GM18505 (cell line): ENCODE results near the gene RELA.

Experiments used
- ATAC-seq: cut with Tn5 transposase; IDR thresholded peaks from one replicate; pipeline ENCODE4 v1.9.1; 2021; ENCODE audit not compliant: unreplicated experiment
- POLR2A ChIP-seq: IDR thresholded peaks from 4 replicates; pipeline ENCODE4 v1.6.1; 2011; ENCODE audit warnings: borderline replicate concordance; ENCODE audit not compliant: insufficient read depth, insufficient read length; ENCODE audit errors: extremely low read depth

Gene RELA

GRCh38 chr11:65615229-65615949 lies 47.3 kb downstream of the RELA start, which contains the start of gene PCNX3:
Gene PCNX3 (plus strand): TSS chr11:65615776. CDS start chr11:65616312, 536 bp downstream.
- ATAC-seq, result peak; percentile 71
- TF ChIP-seq POLR2A, result peak; percentile 70

DNA sequence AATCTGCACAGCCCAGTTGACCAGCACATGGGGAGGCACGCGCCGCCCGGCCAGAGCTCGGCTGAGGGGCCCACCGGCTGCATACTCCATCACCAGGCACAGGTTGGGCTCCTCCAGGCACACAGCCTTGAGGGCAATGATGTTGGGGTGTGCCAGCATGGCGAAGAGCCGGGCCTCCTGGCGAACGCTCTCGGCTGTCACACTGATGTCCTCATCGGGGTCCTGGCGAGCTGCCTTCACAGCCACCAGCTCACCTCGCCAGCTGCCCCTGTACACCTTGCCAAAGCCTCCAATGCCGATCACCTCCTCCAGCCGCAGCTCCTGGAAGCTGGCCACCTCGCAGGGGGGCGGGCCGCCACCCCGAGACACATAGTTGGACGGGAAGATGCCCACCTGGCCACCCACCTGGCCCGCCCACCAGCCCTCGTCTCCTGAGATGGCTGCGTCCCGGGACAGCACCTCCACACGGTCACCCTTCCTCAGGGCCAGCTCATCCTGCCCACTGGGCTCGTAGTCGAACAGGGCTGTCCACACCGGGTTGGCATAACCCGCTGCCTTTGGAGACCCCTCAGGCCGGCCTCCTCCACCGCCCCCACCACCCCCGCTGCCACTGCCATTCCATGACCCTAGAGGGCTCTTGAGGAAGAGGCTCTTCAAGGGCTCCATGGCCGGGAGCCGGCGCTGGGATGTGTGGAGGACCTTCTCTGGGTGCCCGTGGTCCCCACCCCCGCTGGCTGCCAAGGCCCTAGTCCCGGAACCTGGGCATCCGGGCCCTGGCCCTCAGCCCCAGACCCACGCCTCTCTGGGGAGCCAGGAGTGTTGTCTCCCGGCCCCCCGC lies 49.4 kb downstream of the RELA start:
- peak; percentile 35 for TF ChIP-seq POLR2A
- no peak for ATAC-seq

- TF ChIP-seq POLR2A, result no peak
- no peak for ATAC-seq
These were observed 50.0 kb downstream of the RELA start for GRCh38 chr11:65612691-65613090.

DNA sequence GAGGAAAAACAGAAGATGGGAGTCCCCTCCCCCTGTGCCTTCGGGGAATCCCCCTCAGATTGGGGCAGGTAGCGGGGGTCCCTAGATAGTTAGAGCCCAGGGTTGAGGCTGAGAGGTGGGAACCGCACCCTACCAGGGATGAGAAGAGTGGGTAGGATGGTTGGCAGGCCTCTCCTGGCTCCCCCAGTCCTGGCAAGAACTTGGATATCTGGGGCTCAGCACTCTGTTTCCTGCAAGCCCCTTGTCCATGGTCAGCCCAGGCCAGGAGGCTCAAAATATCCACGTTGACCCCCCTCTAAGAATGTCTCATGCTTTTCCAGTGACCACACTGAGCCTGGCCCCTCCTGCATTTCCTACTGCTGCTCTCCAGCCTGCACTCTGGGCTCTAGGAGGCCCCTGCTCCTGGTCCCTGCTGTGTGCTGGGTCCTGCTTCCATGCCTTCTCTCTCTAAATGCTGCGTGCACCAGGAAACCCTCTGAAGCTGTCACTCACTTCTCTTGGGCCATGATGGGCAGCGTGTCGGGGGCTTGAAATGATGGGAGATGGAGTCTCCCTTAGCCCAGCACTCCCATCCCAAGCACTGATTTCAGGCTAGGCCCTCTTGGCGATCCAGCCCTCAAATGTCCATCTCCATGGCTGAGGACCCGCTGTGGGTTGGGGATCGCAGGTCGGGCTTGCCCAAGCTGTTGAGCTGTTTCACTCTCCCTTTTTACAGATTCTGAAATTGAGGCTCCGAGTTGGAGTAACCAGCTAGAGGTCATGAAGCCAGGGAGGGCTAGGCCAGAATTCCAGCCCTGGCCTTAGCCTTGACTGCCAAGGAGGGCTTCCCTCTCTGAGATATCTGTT lies 50.7 kb downstream of the RELA start:
- ATAC-seq, result no peak
- no peak for TF ChIP-seq POLR2A

GRCh38 chr11:65611028-65611757 lies 51.5 kb downstream of the RELA start:
- ATAC-seq, result no peak
- TF ChIP-seq POLR2A, result no peak

DNA sequence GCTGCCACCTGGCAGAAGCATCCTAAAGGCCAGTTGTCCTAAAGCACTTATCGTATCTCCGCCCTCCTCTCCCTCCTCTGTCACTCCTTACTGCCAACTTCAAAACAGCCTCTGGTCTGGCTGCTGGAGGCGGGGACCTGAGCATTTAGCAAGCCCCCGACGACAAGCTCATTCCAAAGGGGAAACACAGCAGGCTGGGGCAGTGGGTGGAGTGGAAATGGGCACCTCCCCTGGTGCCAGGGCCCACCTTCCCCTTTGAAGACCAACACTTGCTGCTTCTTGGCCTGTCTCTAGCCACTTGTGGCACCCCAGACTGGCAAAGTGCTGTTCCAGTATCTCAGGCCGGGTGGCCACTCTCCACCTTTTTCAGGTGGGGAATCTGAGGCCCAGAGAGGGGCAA lies 52.3 kb downstream of the RELA start:
- ATAC-seq, result no peak

DNA sequence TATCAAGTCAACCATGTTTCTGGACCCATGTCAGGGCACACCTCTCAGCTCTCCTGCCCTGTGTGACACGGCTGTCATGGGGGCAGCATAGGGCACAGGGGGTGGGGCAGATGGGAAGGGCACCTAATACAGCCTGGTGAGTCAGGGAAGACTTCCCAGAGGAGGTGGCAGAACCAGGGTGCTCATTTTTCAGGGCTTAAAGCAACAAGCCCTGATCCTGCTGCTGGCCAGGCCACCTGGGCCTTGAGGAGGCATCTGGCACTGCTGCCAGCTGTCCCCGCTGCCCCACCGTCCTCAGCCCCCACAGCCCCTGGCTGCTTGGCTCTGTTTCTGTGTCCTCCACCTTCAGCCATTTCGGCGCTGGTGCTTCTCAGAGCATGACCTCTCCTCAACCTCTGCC lies 53.1 kb downstream of the RELA start:
- TF ChIP-seq POLR2A, result no peak
- no peak for ATAC-seq

More for the DNA sequence above, 52.3 kb downstream of the RELA start:
- no peak for TF ChIP-seq POLR2A

DNA sequence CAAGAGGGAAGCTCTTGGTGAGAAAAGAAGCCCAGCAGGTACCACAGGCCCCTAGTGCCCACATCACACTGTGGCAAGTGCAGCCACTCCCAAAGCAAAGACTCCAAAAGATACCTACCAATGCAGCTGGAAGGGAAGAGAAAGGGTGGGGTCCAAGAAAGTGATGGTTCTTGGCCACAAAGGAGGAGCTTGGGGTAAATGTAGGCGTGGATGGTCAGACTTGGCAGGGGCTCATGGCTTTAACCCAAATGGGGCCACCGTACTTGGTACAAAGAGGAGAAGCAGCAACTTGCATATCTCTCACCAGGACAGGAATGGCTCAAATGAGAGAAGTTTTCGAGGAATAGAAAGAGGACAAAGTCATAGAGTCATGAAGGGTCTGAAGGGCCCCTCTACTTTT lies 53.5 kb downstream of the RELA start:
- ATAC-seq, result no peak
- TF ChIP-seq POLR2A, result no peak

DNA sequence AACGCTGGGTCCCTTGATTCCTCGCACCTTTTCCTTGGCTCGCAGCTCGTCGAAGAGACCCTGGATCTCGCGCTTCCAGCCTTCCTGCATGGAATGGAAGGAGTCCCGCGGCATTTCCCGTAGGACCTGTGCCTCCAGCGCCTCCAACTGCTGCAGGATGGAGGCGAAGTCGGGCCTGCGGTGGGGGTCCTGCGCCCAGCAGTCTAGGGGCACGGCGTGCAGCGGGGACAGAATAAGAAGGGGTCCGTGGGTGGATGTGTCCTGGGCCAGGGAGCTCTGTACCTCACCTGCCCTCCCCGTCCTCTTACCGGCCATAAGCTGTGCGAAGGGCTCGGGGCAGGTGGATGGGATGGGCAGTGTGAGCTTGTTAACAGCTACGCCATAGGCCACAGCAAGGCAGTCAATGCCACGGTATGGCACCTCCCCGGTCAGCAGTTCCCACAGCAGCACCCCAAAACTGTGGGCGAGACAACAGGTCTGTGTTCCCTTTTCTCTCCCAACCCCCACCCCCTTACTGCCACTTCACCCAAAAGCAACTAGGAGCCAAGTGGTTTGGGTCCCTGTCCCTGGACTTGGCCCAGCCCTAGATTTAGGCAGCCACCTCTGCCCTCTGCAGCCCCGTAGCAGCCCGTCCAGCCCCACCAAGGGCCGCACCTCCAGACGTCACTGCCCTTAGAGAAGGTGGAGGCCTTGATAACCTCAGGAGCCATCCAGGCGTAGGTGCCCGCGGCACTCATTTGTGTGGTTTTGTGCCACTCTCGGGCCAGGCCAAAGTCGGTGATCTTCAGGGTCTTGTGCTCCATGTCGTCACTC lies 54.9 kb downstream of the RELA start:
- no peak for ATAC-seq
- no peak for TF ChIP-seq POLR2A

DNA sequence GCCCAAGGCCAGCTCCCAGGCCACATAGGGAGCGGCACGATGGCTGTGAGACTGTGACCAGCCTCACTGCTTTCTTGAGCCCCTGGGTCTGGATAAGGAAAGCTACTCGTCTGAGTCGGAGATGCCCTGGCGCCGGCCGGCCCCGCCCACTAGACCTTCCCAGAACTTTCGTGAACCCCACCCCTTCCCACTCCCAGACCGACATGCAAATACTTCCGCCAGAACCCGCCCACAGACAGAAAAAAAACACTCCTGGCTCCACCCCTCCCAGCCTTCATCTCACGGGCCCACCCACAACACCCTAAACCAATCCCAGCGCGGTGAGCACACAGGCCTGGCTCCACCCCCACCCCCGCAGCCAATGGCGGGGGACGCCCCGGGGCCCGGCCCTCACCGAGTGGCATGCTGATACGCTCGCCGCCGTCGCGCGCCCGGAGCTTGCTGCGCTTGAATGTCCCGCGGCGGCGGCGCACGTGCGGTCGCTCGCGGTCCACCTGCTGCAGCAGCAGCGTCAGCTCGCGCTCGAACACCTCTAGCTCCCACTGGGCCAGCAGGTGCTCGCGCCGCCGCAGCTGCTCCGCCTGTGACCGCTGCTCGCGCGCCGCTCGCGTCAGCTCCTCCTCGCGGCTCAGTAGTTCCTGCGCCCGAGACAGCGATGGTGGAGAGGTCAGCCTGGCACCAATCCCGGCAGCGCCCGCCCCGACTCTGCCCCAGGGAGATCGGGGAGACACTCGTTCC lies 55.7 kb downstream of the RELA start:
- no peak for ATAC-seq
- no peak for TF ChIP-seq POLR2A

DNA sequence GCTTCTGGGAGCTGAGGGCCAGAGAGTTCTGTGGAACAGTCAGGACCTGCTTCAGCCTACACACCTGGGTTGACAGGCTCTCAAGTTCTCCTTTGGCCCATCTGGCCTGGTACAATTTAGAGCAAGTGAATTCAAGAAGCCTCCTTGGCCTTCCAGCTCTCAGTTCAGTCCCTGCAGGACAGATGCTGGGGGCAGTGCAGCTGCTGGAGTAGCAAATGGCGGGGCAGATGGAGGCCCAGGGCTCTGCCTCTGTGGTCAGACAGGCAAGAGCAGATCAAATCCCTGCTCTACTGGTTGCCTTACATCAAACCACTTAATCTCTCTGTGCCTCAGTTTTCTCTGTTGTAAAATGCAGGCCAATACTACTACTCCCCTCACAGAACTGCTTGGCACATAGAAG lies 58.5 kb downstream of the RELA start:
- TF ChIP-seq POLR2A, result no peak
- no peak for ATAC-seq
